ENCODE data around the gene PLK3. TPM values are rescaled to one million over a fixed set of nuclear protein-coding genes. Genes with fewer than 3 reads are reported as not detected.
"Not testable (repeated sequence)": the region's sequence is repeated elsewhere in the genome, so short reads cannot be mapped to it uniquely, and the experiment has no call there.

PLK3 gene
- polyA plus RNA-seq, 2 of the 4 experiments (the other 2 are of a cell fraction): 11.2 to 12.6 TPM

GRCh38 chr1:44760876-44761275, 39.3 kb upstream of the PLK3 start:
- Histone ChIP-seq H3K9me3 (no peaks in the 10 kb centered on the region), H3K4me3 (no peak overlapping the region), H3K4me1 (no peaks in the 10 kb centered on the region), H3K27ac (no peak overlapping the region), H3K4me2 (no peak overlapping the region)
- no peak for TF ChIP-seq RFX5 (IDR thresholded peaks at IDR 0.05)
- TF ChIP-seq BHLHE40 (IDR thresholded peaks at IDR 0.05; ENCODE audit: low read depth, low read length): no peak
- TF ChIP-seq MAZ (IDR thresholded peaks at IDR 0.05; ENCODE audit: borderline replicate concordance, low read depth, low read length): no peak
- no peak for TF ChIP-seq CTCF (IDR thresholded peaks at IDR 0.05)
- no peak for TF ChIP-seq HES2 (IDR thresholded peaks at IDR 0.05)
- no peak for TF ChIP-seq ELK1 (IDR thresholded peaks at IDR 0.05; ENCODE audit: low read depth, low read length)
- no peak for TF ChIP-seq TP53 (CRISPR knock-in tag; IDR thresholded peaks at IDR 0.05)
- TF ChIP-seq HMGXB4 (CRISPR knock-in tag; IDR thresholded peaks at IDR 0.05; ENCODE audit: borderline replicate concordance): no peak
- no peak for TF ChIP-seq BCL3 (IDR thresholded peaks at IDR 0.05)
- no peak for TF ChIP-seq FOXS1 (CRISPR knock-in tag; IDR thresholded peaks at IDR 0.05)
- no peak for TF ChIP-seq CHD2 (IDR thresholded peaks at IDR 0.05; ENCODE audit: low read length, partially characterized antibody)
- no peak for TF ChIP-seq KDM5A (IDR thresholded peaks at IDR 0.05)
- FAIRE-seq: no peak
- CTCF ChIA-PET: interaction anchor here (1.0 to 1.7 kb wide), 5 partner anchors 12 to 31 kb away, joined by 3 to 6 read pairs (median 4); partner anchors contain the start of gene RNU5D-1
- WGBS (ENCODE audit: missing lambda C conversion rate): 86% methylated on average over 3 of the region's 3 CpGs
- POLR2A ChIA-PET: no interaction called here
- DNase-seq (ENCODE audit: low read depth in 1 of 2, low spot score in 1 of 2): no peak
- no peak for ATAC-seq

- DNase-seq (ENCODE audit: low read depth in 1 of 2, low spot score in 1 of 2); FAIRE-seq; H3K27ac ChIP-seq; H3K9me3 ChIP-seq; ATAC-seq; H3K4me3 ChIP-seq; H3K4me2 ChIP-seq; H3K4me1 ChIP-seq: not testable (repeated sequence)
- POLR2A ChIA-PET: interaction anchor here (3.2 kb wide), 1 partner anchor 9 kb away, joined by 15 read pairs; the partner anchor contains the start of gene RPS8
- CTCF ChIA-PET: interaction anchor here (1.1 to 1.6 kb wide), 2 partner anchors 11 to 114 kb away, joined by 3 to 4 read pairs; no protein-coding TSS in a partner anchor
- WGBS (ENCODE audit: missing lambda C conversion rate): 84% methylated on average over 5 of the region's 6 CpGs
Measured at GRCh38 chr1:44766421-44766820, 33.8 kb upstream of the PLK3 start.

GRCh38 chr1:44775078-44775929, 24.9 kb upstream of the PLK3 start, which contains the start of gene RPS8:
Gene RPS8 (plus strand): TSS chr1:44775540. CDS start chr1:44775597, 57 bp downstream.
- DNase-seq (ENCODE audit: low read depth in 1 of 2, low spot score in 1 of 2) (peak; percentile 65 to 93), FAIRE-seq (no peak), ATAC-seq (peak; percentile 83 to 92)
- Histone ChIP-seq H3K9me3 (no peaks in the 10 kb centered on the region), H3K4me2 (peak within 1 kb of the TSS; percentile 91), H3K4me1 (peaks cover 22% of the 10 kb centered on the region), H3K4me3 (peak within 1 kb of the TSS; percentile 96), H3K27ac (peak within 1 kb of the TSS; percentile 98 to 99)
- POLR2A ChIA-PET: interaction anchor here (0.5 to 2.5 kb wide), 23 partner anchors 9 to 972 kb away, joined by 3 to 17 read pairs (median 6); partner anchors contain the start of genes BEST4, BTBD19, DYNLT4 and HECTD3
- CTCF ChIA-PET: interaction anchor here (0.7 to 1.6 kb wide), 8 partner anchors 8 to 61 kb away, joined by 3 to 10 read pairs (median 4); partner anchors contain the start of gene RNU5D-1
- WGBS (ENCODE audit: missing lambda C conversion rate): 3% methylated on average over 25 of the region's 65 CpGs
- TF ChIP-seq PHF8 (IDR thresholded peaks at IDR 0.05; ENCODE audit: borderline replicate concordance, low read depth): peak; percentile 73
- peak; percentile 95 for TF ChIP-seq BCL3 (IDR thresholded peaks at IDR 0.05)
- TF ChIP-seq KDM5A (IDR thresholded peaks at IDR 0.05): peak; percentile 50; the same call in 1 of the 2 replicates
- TF ChIP-seq JUN (IDR thresholded peaks at IDR 0.05): peak; percentile 96
- no peak for TF ChIP-seq RARB (CRISPR knock-in tag; IDR thresholded peaks at IDR 0.05)
- peak; percentile 93 for TF ChIP-seq MYC (IDR thresholded peaks at IDR 0.05; ENCODE audit: borderline replicate concordance, low read length)
- TF ChIP-seq GATA3 (IDR thresholded peaks at IDR 0.05; ENCODE audit: borderline replicate concordance): no peak
- TF ChIP-seq MAX (IDR thresholded peaks at IDR 0.05): peak; percentile 87
- TF ChIP-seq BHLHE40 (IDR thresholded peaks at IDR 0.05; ENCODE audit: low read depth, low read length): no peak
